IPS-18c (cell line): ENCODE data around the gene AKAP6.

Source experiments
- H3K4me3 ChIP-seq: 2 replicates; pipeline ENCODE4 v1.7.0; 2013; ENCODE audit warnings: low read depth, mild to moderate bottlenecking, low read length, moderate library complexity; ENCODE audit not compliant: insufficient read depth
- H3K9me3 ChIP-seq: one replicate; pipeline ENCODE4 v1.6.1; 2013; ENCODE audit warnings: mild to moderate bottlenecking, low read length, moderate library complexity; ENCODE audit not compliant: control insufficient read depth, insufficient read depth

Gene AKAP6

DNA sequence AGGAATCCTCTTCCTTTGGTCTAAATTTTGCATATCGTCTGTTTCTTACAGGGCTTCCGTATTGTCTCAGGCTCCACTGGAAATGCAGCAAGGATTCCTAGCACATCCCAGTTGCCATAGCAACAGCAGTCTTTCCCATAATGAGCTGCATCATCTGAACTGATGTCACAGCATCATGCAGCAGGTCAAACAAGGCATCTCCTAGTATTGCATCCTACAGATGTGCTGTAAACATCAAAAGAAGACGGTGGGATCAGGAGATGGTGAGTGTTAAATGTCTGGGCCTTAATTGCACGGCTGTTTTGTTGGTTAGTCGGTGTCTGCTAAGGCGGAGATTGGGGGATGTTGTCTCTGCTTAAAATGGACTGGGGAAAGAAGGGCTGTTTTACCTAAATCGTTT lies at the start of gene AKAP6:
Gene AKAP6 (plus strand): TSS at position 153 of the 400 bp plus-strand sequence. CDS start 104,196 bp downstream, outside the sequence.
- H3K9me3 ChIP-seq: peaks cover 2% of the 10 kb centered on the region
- no peak within 1 kb of the TSS for H3K4me3 ChIP-seq

DNA sequence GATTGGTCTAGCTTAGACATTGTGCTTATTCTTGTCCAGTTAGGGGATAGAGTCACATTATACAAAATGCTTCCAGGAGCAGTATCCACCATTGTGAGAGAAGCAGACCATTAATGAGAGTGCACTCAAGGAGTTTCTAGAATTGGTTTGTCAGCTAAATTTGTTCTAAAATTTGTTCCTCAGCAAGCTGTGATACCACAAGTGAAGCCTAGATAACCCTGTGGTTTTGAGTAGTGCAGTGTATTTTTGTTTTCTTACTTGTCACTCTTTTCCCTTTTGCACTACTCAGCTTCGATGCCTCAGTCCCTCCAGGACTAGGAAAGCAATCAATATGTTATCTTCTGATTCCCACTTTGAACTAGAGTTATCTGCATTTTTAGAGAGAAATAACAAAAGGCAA lies 42.5 kb upstream of the AKAP6 start:
- Histone ChIP-seq H3K4me3 (no peak overlapping the region), H3K9me3 (peaks cover 2% of the 10 kb centered on the region)

- H3K9me3 ChIP-seq: peaks cover 2% of the 10 kb centered on the region
- H3K4me3 ChIP-seq: no peak overlapping the region
These were observed 32.7 kb upstream of the AKAP6 start for GRCh38 chr14:32296366-32296765.

GRCh38 chr14:32298346-32298745 lies 30.8 kb upstream of the AKAP6 start:
- H3K9me3 ChIP-seq: peaks cover 2% of the 10 kb centered on the region

DNA sequence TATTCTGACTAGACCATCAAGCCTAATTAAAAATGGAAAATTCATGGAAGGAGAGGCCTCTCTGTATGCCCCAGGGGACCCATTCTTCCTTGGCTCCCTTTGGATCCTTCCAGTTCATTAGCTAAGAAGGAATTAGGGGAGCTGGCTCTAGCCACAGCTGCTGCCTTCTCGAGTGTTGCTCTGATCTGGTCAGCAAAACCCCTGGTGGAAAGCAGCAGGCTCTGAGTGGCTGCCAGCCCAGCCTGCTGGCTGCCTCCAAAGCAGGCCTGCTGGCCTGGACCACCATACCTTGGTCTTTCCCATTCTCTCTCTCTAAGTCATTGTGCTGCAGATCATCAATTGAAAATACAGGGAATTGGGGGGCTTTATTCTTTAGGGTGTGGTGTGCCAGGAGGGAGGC lies 29.0 kb upstream of the AKAP6 start:
- Histone ChIP-seq H3K4me3 (no peak overlapping the region), H3K9me3 (peaks cover 2% of the 10 kb centered on the region)

More at GRCh38 chr14:32298346-32298745, 30.8 kb upstream of the AKAP6 start:
- H3K4me3 ChIP-seq: no peak overlapping the region

DNA sequence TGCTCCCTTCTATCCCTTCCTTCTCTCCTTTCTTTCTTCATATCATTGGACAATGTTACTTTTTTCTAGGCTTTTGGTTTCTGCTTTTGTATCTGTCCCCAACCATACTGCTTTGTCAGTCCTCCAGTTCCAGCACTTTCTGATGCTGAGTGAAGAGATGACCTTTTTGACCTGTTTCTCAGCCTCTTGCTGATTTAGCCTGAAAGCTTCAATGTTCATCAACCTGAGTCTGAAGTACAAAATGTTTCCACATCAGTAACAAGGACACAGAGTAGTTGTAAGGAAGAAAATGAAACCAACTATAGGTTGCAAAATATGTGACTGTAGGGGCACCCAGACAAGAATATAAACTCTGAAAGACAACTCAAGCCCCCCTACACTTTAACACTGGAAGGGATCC lies 25.2 kb upstream of the AKAP6 start:
- no peaks in the 10 kb centered on the region for H3K9me3 ChIP-seq
- H3K4me3 ChIP-seq: no peak overlapping the region

GRCh38 chr14:32304296-32304695 lies 24.8 kb upstream of the AKAP6 start:
- Histone ChIP-seq H3K9me3 (no peaks in the 10 kb centered on the region), H3K4me3 (no peak overlapping the region)

DNA sequence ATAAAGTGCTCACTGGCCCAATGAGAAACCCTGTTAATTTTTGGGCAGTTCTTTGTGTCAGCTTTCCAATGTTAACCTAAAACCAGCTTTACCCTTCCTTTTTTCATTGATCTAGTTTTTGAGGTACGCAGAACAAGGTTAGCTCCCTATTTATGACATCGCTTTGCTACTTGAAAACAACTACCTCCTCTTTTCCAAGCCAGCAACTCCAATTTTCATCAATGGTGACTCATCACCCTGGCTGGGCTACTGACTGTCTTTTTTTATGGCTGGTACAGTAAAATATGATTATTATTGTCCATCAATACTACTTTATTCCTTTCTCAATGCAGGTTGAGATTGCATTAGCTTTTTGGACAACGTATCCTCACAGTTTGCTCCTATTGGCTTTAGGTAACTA lies 22.5 kb upstream of the AKAP6 start:
- Histone ChIP-seq H3K4me3 (no peak overlapping the region), H3K9me3 (no peaks in the 10 kb centered on the region)

GRCh38 chr14:32307881-32308582 lies 21.1 kb upstream of the AKAP6 start:
- no peak overlapping the region for H3K4me3 ChIP-seq
- H3K9me3 ChIP-seq: no peaks in the 10 kb centered on the region

DNA sequence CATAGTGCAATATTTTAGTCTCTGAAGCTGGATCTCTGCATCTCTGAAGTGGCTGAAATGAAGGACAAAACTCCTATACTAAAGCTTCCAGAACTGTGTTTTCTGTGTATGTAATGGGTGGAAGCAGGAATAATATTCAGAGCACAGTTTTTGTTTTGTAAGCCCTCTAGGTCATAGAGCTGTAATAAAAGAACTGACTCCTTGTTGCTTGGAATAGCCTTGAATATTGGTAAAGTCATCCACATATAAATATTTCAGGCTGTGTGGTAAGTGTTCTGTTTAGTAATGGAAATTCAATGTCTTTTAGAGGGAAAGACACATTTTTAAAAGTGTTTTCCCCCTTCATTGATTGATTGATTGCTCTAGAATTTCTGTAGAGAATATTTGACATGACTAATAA lies 18.2 kb upstream of the AKAP6 start:
- H3K4me3 ChIP-seq: no peak overlapping the region
- H3K9me3 ChIP-seq: no peaks in the 10 kb centered on the region

DNA sequence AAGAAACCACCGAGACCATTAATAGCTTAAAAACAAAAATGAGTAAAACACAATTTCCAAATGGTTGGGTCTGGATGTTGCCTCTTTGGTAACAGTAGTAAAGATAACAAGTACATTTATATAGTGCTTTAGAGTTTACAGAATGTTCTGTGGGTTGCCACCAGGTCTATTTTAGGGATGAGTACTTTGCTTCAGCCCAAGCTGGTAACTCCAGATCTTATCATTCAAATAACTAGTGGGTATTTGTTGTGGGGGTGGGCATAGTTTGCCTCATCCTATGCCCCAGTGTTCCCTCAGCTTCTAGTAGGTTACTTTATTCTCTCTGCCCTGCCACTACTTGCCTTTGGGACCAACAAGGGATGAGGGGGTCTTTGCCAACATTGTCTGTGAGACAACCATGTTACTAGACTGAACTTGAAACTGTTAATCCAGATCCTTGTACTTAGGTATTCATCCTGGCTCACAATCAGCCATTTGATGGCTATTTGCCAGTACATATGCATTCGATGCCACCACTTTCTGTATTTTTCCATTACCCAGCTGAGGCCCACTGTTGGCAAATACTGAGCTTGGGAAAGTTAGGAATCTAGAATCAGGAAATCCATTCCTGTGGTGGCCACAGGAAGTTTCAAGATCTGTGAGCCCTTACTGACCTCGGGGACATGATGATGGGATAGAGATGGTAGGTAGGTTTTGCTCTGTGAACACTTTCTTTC lies 17.6 kb upstream of the AKAP6 start:
- H3K9me3 ChIP-seq: no peaks in the 10 kb centered on the region
- H3K4me3 ChIP-seq: no peak overlapping the region

DNA sequence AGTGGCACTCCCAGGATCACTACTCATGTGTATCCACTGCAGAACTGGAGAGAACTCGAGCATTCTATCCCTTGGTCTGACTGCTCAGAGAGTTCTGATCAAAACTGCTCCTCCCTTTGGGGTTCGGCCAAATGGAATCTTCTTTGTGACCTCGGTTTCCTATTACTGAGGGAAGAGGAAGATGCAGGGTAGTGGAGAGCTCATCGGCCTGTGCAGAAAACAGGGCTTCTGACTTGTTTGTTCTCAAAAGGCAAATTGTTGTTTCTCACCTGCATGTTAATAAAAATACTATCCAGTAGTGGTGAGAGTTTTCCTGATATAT lies 17.1 kb upstream of the AKAP6 start:
- Histone ChIP-seq H3K9me3 (no peaks in the 10 kb centered on the region), H3K4me3 (no peak overlapping the region)

GRCh38 chr14:32313844-32314376 lies 15.2 kb upstream of the AKAP6 start:
- Histone ChIP-seq H3K9me3 (no peaks in the 10 kb centered on the region), H3K4me3 (no peak overlapping the region)

DNA sequence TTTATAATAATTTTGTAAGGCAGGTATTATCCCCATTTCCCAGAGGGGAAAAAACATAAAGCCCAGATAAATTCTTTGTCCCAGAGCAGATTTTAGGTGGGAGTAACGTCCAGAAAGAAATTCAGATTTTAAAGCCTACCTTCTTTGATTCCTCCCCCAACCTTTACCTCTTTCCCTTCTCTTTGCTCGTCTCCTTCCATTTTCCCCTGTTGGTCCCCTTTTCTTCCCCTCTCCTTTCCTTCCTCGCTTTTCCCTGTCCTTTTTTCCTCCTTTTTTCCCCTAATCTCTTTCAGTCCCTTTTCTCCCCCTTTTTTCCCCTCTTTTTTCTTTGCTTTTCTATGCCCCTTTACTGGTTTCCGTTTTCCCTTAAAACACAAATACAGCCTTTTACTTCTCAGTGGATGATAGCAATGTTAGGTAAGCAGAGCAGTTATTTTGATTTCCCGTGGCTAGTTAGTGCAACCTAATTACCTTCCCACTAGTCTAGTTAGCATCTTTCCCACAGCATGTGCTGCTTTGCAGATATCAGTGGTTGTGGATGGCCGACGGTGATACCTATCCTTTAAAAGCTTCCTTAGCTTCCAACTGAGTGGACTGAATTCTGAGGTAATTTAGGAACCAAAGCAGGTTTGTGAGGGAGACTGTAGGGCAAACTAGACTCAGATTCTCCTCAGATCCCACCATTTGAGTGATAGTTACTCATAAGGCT lies 10.9 kb upstream of the AKAP6 start:
- Histone ChIP-seq H3K4me3 (no peak overlapping the region), H3K9me3 (no peaks in the 10 kb centered on the region)

- Histone ChIP-seq H3K4me3 (no peak overlapping the region), H3K9me3 (no peaks in the 10 kb centered on the region)
These were observed 9.6 kb upstream of the AKAP6 start for GRCh38 chr14:32319368-32320049.

DNA sequence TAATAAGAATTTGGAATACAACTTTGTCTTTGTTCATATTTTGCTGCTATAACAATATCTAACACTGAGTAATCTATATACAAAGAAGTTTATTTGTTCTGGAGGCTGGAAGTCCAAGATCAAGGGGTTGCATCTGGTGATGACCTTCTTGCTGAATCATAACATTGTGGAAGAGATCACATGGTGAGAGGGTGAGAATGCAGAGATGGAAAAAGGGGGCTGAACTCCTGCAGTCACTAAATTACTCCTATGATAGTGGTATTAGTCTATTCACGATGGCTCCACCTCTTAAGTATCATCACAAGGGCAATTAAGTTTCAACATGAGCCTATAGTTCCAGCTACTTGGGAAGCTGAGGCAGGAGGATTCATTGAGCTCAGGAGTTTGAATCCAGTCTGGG lies 4.5 kb upstream of the AKAP6 start:
- Histone ChIP-seq H3K9me3 (peaks cover 2% of the 10 kb centered on the region), H3K4me3 (no peak overlapping the region)

GRCh38 chr14:32327255-32327961 lies 1.7 kb upstream of the AKAP6 start:
- Histone ChIP-seq H3K4me3 (no peak overlapping the region), H3K9me3 (peaks cover 2% of the 10 kb centered on the region)
